Stimulated activated CD4-positive, alpha-beta T cell treated with anti-CD3 and anti-CD28 coated beads, Interleukin-15, amount 100 ng/mL, for 1 hour (primary cell): ENCODE data around the gene MAGI3.
"Not testable (repeated sequence)": the region's sequence is repeated elsewhere in the genome, so short reads cannot be mapped to it uniquely, and the experiment has no call there.

Source experiments
- DNase-seq, 2 donors: peaks; one replicate each; pipeline ENCODE4 v3.0.0-alpha.2; 2020; ENCODE audit warnings: low read depth in 1 of 2, low spot score in 1 of 2

MAGI3 gene

DNA sequence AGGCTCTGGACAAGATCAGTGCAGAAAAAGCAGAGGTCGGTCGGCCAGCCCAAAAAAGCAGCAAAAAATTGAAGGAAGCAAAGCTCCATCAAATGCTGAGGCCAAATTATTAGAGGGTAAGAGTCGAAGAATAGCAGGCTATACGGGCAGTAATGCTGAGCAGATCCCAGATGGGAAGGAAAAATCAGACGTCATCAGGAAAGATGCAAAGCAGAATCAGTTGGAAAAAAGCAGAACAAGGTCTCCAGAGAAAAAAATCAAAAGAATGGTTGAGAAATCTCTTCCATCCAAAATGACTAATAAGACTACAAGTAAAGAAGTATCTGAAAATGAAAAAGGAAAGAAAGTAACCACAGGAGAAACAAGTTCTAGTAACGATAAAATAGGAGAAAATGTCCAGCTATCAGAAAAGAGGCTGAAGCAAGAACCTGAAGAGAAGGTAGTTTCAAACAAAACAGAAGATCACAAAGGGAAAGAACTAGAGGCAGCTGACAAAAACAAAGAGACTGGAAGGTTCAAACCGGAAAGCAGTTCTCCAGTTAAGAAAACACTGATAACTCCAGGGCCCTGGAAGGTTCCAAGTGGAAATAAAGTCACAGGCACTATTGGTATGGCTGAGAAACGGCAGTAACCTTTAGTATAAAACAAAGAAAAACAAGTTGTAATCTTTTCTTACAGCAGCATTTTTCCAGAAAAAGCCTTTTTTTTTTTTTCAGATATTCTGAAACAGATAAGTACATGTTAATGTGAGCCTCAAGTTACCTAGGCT, 293.3 kb downstream of the MAGI3 start:
- DNase-seq = no peak

- DNase-seq = no peak
These were observed 293.8 kb downstream of the MAGI3 start for GRCh38 chr1:113684153-113684541.

GRCh38 chr1:113686891-113687618, 296.7 kb downstream of the MAGI3 start:
- no peak for DNase-seq

DNA sequence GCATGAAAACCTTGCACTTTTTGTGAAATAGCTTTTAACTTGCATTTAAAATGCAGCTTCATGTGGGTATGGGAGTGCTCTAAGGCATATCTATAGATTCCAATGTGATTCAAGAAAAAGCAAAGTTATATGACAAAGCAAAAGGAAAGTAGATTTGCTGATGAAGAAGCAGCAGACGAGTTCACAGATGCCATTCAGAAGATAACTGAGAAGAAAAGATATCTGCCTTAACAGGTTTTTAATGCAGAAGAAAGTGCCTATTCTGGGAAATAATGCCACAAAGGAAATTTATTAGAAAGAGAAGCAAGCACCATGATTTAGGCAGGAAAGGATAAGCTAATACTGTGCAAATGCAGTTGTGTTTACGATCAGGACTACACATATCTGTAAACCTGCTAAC, 300.9 kb downstream of the MAGI3 start:
- no peak for DNase-seq

DNA sequence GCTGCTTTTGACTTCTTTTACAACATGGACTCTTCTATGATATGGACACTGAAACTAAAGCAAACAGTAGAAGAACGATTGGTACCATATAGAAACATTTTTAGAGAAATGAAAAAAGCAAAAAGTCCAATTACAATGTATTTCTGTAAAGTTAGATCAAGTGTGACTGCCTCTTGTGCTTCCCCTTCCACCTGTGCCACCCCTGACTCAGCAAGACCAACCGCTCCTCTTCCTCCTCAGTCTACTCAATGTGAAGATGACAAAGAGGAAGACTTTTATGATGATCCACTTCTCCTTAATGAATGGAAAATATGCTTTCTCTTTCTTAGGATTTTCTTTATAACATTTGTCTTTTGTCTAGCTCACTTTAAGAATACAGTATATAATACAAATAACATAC, 302.0 kb downstream of the MAGI3 start:
- DNase-seq = no peak

DNA sequence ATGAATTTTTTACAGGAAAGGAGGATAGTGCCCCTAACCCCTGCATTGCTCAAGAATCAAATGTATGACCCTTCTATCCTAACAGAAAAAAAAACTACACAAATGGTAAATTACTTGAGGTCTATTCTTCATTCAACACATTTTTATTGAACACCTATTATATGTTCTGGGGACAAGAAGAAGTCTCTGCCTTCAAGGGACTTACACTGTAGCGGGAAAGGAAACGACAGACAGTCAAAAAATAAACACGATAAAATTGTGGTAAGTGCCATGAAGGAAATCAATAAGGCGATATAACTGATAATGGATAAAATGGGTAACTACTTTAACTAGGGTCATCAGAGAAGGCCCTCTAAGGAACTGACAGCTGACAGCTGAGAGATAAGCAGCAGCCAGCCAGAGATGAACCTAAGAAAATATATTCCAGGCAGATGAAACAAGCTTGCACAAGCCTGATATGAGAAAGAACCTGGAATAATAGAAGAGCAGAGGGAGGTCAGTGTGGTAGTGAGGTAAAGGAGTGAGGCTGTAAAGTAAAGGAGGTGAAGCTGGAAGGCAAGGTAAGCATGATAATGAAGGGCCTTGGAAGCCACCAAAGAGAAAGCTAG, 302.6 kb downstream of the MAGI3 start:
- DNase-seq = no peak

- no peak for DNase-seq
These were observed 304.6 kb downstream of the MAGI3 start for GRCh38 chr1:113694910-113695309.

DNA sequence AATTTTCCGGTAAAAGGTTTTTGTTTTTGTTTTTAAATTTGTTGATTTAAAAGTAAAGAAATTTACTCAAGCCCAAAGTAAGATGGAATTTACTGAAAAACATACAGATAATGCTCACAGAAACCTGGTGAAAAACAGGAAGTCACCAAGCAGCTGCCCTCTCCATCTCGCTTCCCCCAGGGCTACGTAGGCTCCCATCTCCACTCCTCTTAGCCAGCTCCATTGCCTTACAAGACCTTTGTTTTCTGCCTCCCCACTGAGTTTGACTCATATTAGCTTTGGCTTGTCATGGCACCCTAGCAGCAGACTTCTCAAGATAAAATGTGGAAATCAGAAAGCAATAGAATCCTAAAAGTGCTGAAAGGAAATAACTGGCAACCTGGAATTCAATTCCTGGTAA, 311.1 kb downstream of the MAGI3 start:
- DNase-seq = no peak

DNA sequence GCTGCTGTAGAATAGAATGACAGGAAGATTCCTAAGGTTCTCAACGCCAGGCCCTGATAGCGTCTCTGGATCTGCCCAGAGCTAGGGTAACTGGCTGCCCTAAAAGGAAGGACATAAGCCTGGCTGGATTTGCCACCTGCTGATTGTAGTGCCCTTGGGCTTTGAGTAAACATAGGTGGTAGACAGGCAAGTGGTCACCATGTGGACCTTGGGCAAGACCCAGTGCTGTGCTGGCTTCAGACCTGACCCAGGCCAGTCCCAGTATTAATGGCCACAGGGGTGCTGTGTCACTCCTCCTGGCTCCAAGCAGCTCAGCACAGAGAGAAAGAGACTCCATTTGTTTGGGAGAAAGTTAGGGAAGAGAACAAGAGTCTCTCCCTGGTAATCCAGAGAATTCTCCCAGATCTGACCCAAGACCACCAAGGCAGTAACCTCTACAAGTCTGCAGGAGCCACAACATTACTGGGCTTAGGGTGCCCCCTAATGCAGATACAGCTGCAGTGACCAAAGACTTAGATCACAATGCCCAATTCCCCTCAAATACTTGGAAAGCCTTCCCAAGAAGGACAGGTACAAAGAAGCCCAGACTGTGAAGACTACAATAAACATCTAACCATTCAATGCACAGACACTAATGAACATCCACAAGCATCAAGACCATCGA, 324.4 kb downstream of the MAGI3 start:
- no peak for DNase-seq

- DNase-seq = not testable (repeated sequence)
These were observed 327.2 kb downstream of the MAGI3 start for GRCh38 chr1:113717506-113717905.

- not testable (repeated sequence) for DNase-seq
These were observed 328.3 kb downstream of the MAGI3 start for GRCh38 chr1:113718621-113719020.

DNA sequence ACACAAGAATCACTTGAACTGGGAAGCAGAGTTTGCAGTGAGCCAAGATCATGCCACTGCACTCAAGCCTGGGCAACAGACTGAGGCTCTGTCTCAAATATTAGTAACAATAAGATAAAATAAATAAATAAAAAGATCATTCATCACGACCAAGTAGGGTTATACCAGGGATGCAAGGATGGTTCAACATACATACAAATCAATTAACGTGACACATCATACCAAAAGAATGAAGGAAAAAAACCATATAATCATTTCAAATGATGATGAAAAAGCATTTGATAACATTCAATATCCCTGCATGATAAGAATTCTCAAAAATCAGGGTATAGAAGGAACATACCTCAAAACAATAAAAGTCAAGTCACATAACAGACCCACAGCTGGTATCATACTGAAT, 330.7 kb downstream of the MAGI3 start:
- no peak for DNase-seq

DNA sequence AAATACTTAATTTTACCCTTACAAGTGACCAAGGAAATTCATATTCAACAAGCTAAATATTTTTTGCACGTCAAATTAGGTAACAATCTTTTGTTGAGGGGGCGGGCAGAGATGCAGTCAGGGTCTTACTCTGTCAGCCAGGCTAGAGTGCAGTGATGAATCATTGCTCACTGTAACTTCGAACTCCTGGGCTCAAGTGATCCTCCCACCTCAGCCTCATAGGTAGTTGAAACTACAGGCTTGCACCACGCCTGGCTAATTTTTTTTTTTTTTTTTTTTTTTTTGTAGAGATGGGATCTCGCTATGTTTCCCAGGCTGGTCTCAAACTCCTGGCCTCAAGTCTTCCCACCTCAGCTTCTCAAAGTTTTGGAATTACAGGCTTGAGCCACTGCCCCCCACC, 342.5 kb downstream of the MAGI3 start:
- DNase-seq = no peak

GRCh38 chr1:113734357-113735055, 344.2 kb downstream of the MAGI3 start:
- no peak for DNase-seq
